Right ventricle myocardium superior (tissue), 1 donor: ENCODE results near the gene REN. TPM values are rescaled to one million over a fixed set of nuclear protein-coding genes. Genes with fewer than 3 reads are reported as not detected.

Experiments
- ATAC-seq: fragments of 200-7000 bp; cut with Tn5 transposase; one replicate; pipeline ENCODE4 v1.9.1; 2020; ENCODE audit warnings: mild to moderate bottlenecking; ENCODE audit not compliant: poor library complexity
- DNase-seq: peaks from one replicate; pipeline ENCODE4 v3.0.0-alpha.2; 2020
- intact Hi-C: fragments of 100-400 bp; cut with DNase I; formaldehyde crosslinking; loops from one replicate; pipeline ENCODE4 v1.11.2; 2022
- total RNA-seq: library from RNA; stranded (reverse); fragmentation: NEBNext Ultra II Directional; extraction: Animal tissue kit (Norgen Biotek cat#: 25700); gene quantifications from one replicate; pipeline ENCODE4 v1.2.1, GENCODE V29; 2021
- donor health status: DM: no; HTN: yes; CAD: no; lungs with severe emphysema.

Gene REN
- total RNA-seq, 1 donor from 2014 or later, result not detected

GRCh38 chr1:204125759-204126351 lies 40.3 kb downstream of the REN start:
- DNase-seq, result no peak
- intact Hi-C loops, result loop anchor here (5.0 kb wide), 1 partner anchor 49 kb away; no protein-coding TSS in a partner anchor
- ATAC-seq, result no peak

DNA sequence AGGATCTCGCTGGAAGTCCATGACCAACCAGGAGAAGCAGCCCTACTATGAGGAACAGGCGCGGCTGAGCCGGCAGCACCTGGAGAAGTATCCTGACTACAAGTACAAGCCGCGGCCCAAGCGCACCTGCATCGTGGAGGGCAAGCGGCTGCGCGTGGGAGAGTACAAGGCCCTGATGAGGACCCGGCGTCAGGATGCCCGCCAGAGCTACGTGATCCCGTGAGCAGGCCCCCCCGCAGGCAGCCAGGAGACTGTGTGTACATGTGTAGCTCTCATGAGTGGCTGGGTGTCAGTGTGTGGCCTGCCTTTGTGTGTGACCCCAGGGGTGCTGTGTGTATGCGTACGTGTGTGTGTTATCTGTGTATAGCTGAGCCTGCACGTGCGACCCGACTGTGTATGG lies 41.5 kb downstream of the REN start:
- intact Hi-C loops, result loop anchor here (5.0 kb wide), 1 partner anchor 47 kb away; no protein-coding TSS in a partner anchor
- no peak for DNase-seq

GRCh38 chr1:204123376-204123775 lies 42.8 kb downstream of the REN start:
- intact Hi-C loops, result no loop called here
- ATAC-seq (no peak), DNase-seq (no peak)

More for the DNA sequence above, 41.5 kb downstream of the REN start:
- ATAC-seq, result no peak

DNA sequence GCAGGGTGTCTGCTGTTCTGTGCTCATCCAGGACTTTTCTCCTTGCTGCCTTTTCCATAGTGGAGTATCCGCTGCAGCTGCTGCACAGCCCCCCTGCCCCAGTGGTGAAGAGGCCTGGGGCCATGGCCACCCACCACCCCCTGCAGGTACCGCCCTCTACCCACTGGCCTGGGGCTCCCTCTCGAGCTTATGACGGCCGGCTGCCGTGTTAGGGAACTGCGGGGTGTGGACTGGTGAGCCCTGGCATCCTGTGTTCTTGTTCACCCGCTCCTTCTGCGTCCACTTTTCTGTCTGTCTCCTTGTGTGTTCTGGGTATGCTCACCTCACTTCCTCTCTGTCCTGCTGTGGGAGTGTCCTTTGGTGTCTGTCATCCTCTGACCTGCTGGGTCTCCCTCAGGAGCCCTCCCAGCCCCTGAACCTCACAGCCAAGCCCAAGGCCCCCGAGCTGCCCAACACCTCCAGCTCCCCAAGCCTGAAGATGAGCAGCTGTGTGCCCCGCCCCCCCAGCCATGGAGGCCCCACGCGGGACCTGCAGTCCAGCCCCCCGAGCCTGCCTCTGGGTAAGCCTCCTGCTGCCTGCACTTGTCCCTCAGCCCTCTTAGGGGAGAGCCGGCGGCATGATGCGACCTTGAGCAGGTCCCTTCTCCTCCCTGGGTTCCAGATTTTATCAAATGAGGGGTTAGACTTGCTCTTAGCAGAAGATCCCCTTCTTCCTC lies 44.1 kb downstream of the REN start:
- ATAC-seq, result no peak
- intact Hi-C loops, result no loop called here
- DNase-seq, result no peak

- ATAC-seq, result no peak
- intact Hi-C loops, result no loop called here
- DNase-seq, result no peak
Observed at GRCh38 chr1:204116539-204116938, 49.6 kb downstream of the REN start.

DNA sequence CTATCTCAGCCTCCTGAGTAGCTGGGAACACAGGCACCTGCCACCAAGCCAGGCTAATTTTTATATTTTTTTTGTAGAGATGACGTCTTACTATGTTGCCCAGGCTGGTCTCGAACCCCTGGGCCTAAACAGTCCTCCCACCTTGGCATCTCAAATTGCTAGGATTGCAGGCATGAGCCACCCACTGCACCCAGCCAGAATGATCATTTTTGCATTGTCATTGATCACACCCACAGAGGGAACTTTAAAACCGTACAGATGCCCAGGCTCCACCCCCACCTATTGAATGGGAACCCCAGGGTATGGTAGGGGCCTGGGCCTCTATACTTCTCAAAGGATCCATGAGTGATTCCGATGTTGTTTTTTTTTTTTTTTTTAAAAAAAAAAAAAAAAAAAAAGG lies 51.0 kb downstream of the REN start:
- ATAC-seq, result no peak
- intact Hi-C loops, result no loop called here
- DNase-seq, result no peak

GRCh38 chr1:204114606-204115005 lies 51.5 kb downstream of the REN start:
- intact Hi-C loops, result no loop called here
- DNase-seq (no peak), ATAC-seq (no peak)

- intact Hi-C loops, result no loop called here
- DNase-seq (no peak), ATAC-seq (no peak)
Observed at GRCh38 chr1:204113896-204114295, 52.2 kb downstream of the REN start.

GRCh38 chr1:204112876-204113730 lies 53.0 kb downstream of the REN start:
- no peak for DNase-seq
- no peak for ATAC-seq
- intact Hi-C loops, result no loop called here

GRCh38 chr1:204110894-204111633 lies 55.1 kb downstream of the REN start:
- intact Hi-C loops, result no loop called here
- no peak for DNase-seq
- ATAC-seq, result no peak

GRCh38 chr1:204108312-204109141 lies 57.6 kb downstream of the REN start:
- DNase-seq (no peak), ATAC-seq (no peak)
- intact Hi-C loops, result no loop called here

- intact Hi-C loops, result no loop called here
- DNase-seq (no peak), ATAC-seq (no peak)
Observed at GRCh38 chr1:204107892-204108291, 58.2 kb downstream of the REN start.

GRCh38 chr1:204106825-204107224 lies 59.3 kb downstream of the REN start:
- intact Hi-C loops, result no loop called here
- ATAC-seq (no peak), DNase-seq (no peak)

GRCh38 chr1:204105131-204105515 lies 61.0 kb downstream of the REN start:
- ATAC-seq, result no peak
- intact Hi-C loops, result no loop called here
- no peak for DNase-seq
